HG02938 (cell line): ENCODE measurements around the gene PRR15L.
"Not testable (repeated sequence)": the region's sequence is repeated elsewhere in the genome, so short reads cannot be mapped to it uniquely, and the experiment has no call there.

Experiments
- ATAC-seq: cut with Tn5 transposase; IDR thresholded peaks from one replicate; pipeline ENCODE4 v1.9.1; 2021; ENCODE audit warnings: mild to moderate bottlenecking, moderate library complexity; ENCODE audit not compliant: unreplicated experiment

PRR15L gene

GRCh38 chr17:47941246-47942095 is 16.2 kb downstream of the PRR15L start, which contains the start of gene PNPO:
Gene PNPO, plus strand, starts transcription at chr17:47941571. Its CDS starts 105 bp downstream, at chr17:47941676.
- peak; percentile 93 for ATAC-seq

- no peak for ATAC-seq
These were observed 19.7 kb downstream of the PRR15L start for GRCh38 chr17:47937941-47938340.

GRCh38 chr17:47935961-47936360 is 21.7 kb downstream of the PRR15L start:
- no peak for ATAC-seq

DNA sequence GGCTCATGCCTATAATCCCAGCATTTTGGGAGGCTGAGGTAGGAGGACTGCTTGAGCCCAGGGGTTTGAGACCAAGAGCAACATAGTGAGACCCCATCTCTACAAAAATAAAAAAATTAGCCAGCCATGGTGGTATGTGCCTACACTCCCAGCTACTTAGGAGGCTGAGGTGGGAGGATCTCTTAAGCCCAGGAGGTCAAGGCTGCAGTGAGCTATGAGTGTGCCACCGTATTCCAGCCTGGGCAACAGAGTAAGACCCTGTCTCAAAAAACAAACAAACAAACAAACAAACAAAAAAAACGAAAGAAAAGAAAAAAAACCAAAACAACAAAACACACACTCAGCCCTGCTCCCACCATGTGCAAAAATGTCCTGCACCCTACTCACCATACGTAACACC is 22.2 kb downstream of the PRR15L start:
- not testable (repeated sequence) for ATAC-seq

DNA sequence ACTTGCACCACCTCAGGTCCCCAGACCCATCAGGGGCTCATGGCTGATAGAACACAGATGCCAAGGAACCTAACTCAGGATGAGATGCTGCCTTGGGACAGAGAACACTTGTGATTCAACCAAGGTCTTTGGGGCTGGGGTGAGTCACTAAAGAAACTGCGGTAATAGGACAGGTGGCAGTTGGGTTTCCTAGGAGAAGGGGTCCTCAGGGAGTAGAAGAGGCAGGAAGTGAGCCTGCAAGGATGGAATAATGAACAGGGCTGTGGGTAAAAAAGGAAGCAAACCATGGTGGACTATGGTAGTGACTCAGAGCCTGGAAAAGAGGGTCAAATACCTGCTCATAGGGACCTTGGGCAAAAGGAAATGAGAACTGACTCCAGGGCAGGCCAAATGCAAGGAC is 22.8 kb downstream of the PRR15L start:
- no peak for ATAC-seq

DNA sequence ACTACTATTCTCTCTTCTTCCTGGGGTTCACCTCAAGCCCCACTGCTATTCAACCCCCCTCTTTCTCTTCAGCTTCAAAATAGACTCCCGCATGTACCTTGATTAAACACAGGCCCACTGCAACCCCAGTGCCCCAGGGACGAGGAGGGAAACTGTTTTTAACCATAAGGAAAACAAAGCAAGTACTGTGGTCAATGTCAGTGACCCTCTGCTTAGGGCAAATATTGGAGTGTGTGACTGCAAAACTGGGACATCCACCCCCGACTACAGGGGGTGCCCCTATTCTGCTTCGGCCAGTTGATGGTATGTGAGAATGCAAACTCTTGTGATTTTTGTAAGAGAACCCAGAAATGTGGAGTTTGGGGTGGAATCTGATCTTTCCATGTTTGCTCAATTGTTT is 25.8 kb downstream of the PRR15L start:
- ATAC-seq, result no peak

DNA sequence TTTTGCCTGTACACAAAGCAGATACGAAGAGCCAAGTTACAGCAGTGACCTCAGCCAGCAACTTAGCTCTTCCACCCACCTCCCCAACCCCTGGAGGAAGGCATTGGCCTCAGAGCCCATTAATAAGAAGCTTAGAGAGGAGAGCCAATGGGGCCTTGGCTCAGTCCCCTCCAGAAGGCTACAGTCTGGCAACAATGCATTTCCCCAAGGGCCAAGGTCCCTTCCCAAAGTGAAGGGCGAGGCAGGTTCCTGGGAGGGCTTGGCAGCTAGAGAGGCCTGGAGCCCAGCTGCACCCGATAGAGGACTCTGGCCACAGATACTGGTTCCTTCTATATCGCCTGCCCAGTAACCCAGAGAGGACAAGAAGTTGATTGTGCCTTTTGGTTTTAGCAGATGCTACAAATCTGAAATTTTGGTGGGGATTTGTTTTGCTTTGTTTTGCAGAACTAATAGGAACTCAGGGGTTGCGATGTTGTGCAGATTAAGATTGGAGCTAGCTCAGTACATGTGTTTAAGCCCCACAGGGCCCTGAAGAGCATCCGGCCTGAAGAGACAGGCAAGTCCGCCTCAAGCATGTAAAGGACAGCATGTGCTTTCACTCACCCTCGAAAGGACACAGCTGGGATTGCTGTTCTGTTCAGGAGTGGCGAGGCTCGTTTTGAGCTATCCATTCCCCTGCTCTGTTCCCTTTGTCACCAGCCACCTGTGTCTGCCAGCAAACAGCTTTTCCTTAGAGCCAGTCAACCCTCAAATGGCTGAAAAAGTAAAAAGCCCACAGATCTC is 28.3 kb downstream of the PRR15L start:
- ATAC-seq, result no peak

DNA sequence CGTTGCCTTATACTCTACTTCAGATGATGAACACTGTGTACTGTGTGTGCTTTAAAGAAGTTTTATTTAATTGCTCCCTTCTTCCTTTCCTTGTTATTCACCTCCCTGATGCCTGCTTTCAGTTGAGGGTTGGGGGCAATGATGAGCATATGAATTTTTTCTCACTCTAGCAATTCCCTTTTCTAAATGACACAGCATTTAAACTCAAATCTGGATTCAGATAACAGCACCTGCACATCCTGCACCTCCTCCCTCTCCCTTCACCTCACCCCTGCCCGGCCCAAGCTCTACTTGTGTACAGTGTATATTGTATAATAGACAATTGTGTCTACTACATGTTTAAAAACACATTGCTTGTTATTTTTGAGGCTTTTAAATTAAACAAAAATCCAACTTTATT is 29.3 kb downstream of the PRR15L start:
- ATAC-seq, result no peak

DNA sequence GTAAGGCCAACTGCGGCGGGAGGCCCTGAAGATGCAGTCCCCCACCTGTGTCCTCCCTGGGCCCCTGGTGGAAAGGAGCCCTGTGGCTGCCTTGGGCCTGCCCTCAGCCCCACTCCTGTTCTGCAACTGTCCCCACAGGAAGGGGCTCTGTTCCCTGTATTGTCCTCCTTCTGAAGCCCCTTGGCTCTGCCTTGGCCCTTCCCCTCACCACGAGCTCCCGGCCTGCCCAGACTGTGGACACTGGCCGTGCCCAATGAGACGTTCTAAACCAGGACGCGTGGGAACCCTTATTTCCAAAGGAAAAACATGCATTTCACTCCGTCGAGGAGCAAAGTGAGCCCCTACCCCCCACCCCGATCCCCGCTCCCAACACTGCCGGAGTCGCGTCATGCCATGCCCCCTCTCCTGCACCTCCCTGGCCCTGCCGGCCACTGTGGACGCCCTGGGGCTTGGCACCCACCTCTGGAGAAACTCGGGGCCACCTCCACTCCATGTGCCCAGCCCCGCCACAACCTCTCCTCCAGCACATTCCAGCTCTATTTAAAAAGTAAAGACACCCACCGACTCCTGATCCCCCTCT is 29.8 kb downstream of the PRR15L start:
- ATAC-seq, result no peak

- ATAC-seq, result no peak
These were observed 32.0 kb downstream of the PRR15L start for GRCh38 chr17:47925678-47925988.

- ATAC-seq, result no peak
These were observed 32.7 kb downstream of the PRR15L start for GRCh38 chr17:47924785-47925677.

GRCh38 chr17:47919889-47920288 is 37.8 kb downstream of the PRR15L start:
- not testable (repeated sequence) for ATAC-seq

DNA sequence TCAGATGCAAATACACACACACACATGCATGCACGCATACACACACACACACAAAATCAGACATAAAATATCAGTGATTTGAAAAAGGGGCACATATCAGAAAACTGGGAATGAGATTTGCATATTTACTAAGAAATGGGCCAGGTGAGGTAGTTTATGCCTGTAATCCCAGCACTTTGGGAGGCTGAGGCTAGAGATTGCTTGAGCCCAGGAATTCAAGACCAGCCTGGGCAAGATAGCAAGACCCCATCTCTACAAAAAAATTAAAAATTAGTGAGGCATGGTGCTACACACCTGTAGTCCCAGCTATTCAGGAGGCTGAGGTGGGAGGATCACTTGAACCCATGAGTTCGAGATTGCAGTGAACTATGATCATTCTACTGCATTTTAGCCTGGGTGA is 38.7 kb downstream of the PRR15L start:
- ATAC-seq, result no peak

DNA sequence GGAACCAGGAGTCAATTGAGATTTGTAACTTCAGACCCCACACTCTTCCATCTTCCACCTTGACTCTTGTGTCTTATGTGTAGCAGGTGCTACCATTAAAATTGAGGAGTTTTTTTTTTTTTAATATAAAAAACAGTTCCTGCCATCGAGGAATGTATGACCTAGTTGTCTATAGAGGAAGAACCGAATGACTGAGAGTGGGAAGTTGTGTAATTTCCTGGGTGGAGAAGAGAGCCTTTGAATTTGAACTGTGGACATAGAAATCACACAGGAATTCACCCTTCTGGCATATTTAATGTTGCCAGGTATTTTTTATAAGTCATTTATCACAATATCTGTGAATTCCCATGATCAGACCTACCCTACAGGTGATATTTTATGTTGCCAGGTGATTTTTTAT is 39.7 kb downstream of the PRR15L start:
- no peak for ATAC-seq

DNA sequence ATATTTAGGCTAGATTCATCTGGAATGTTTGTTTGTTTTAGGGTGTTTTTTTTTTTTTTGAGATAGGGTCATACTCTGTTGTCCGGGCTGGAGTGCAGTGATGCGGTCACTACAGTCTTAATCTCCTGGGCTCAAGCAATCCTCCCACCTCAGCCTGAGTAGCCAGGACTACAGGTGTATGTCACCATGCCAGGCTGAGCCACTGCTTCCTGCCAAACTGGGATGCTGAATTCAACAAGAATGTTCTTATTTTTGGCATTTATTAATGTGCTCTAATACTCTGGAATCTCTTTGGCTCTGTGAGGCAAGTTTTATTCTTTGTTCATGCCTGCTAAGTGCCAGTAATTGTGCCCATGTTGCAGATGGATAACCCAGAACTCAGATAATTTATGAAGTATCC is 40.1 kb downstream of the PRR15L start:
- ATAC-seq, result no peak

GRCh38 chr17:47916489-47917208 is 41.0 kb downstream of the PRR15L start:
- ATAC-seq, result no peak

DNA sequence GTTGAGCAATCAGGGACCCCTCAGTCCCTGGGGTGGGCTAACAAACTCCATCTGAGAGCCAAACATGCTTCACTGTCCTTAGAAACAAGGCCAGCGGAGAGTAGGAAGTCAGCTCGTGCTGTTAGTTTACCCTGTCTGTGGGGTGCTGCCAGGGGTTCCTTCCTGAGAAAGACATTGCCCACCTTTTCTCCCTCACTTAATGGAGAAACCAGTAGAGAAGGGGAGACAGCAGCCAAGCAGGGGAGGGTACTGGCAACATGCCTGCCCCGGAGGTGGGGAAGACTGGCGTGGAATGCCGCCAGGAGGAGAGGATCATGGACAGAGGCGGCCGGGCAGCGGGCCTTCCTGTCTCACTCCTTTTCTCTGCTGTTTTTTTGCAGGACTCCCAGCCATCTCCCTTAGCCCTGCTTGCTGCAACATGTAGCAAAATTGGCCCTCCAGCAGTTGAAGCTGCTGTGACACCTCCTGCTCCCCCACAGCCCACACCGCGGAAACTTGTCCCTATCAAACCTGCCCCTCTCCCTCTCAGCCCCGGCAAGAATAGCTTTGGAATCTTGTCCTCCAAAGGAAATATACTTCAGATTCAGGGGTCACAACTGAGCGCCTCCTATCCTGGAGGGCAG is 41.8 kb downstream of the PRR15L start:
- ATAC-seq, result no peak

GRCh38 chr17:47914306-47914948 is 43.3 kb downstream of the PRR15L start:
- ATAC-seq, result no peak

DNA sequence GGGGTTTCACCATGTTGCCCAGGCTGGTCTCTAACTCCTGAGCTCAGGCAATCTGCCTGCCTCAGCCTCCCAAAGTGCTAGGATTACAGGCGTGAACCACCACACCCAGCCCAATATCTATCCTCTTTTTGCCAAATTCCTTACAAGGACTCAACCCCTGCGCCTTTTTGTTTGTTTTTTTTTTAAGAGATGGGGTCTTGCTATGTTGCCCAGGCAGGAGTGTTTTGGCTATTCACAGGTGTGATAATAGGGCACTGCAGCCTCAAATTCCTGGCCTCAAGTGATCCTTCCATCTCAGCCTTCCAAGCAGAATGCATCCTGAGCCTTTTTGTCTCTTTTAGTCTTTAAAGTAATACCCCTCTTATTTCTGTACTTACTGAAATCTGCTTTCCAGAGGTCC is 44.6 kb downstream of the PRR15L start:
- no peak for ATAC-seq
